ENCODE results near the gene SHPK. TPM values are rescaled to one million over a fixed set of nuclear protein-coding genes. Genes with fewer than 3 reads are reported as not detected.
A peak's percentile ranks its signal among the peaks of the same experiment; 100 is the strongest.

The SHPK gene
- total and polyA plus RNA-seq, 9 of the 15 experiments (the other 6 are each of a cell fraction or from before 2014, with no cell fraction given), result 2.5 to 16.3 (median 11.8) TPM

DNA sequence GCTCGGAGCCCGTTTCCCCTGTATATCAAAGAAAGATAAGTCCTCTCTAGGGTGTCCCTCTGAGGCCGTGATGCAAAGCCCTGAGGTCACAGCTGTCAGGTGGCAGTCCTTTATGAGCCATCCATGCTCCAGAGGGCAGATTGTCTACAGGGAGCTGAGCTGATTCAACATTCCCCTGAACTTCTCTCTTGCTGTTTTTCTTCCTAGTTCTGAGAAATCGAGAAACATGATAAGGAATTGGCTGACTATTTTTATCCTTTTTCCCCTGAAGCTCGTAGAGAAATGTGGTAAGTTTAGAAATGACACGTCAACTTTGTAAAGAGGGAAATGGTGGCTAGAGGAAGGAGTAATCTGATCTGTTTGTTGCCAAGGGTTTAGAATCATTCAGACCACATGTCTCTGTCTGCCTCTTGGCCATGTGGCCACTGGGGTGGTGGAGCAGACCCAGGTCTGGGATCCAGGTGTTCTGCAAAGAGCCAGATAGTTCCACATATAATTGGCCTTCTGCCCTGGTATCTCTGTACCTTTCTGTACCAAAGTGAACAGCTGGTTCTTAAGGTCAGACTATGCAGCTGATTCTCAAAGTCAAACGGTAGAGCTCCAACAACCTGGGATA is 4.0 kb upstream of the SHPK start (continued):
- TF ChIP-seq, protein P1, sequence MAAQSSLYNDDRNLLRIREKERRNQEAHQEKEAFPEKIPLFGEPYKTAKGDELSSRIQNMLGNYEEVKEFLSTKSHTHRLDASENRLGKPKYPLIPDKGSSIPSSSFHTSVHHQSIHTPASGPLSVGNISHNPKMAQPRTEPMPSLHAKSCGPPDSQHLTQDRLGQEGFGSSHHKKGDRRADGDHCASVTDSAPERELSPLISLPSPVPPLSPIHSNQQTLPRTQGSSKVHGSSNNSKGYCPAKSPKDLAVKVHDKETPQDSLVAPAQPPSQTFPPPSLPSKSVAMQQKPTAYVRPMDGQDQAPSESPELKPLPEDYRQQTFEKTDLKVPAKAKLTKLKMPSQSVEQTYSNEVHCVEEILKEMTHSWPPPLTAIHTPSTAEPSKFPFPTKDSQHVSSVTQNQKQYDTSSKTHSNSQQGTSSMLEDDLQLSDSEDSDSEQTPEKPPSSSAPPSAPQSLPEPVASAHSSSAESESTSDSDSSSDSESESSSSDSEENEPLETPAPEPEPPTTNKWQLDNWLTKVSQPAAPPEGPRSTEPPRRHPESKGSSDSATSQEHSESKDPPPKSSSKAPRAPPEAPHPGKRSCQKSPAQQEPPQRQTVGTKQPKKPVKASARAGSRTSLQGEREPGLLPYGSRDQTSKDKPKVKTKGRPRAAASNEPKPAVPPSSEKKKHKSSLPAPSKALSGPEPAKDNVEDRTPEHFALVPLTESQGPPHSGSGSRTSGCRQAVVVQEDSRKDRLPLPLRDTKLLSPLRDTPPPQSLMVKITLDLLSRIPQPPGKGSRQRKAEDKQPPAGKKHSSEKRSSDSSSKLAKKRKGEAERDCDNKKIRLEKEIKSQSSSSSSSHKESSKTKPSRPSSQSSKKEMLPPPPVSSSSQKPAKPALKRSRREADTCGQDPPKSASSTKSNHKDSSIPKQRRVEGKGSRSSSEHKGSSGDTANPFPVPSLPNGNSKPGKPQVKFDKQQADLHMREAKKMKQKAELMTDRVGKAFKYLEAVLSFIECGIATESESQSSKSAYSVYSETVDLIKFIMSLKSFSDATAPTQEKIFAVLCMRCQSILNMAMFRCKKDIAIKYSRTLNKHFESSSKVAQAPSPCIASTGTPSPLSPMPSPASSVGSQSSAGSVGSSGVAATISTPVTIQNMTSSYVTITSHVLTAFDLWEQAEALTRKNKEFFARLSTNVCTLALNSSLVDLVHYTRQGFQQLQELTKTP (IDR thresholded peaks at IDR 0.05; ENCODE audit: low read depth in 1 of 2, partially characterized antibody in 2 of 2), result peak in 1 of 2 experiments; percentile 58
- TF ChIP-seq DMBX1 (CRISPR knock-in tag; IDR thresholded peaks at IDR 0.05; ENCODE audit: borderline replicate concordance) (peak; percentile 31; the same call in 1 of the 2 replicates), HNRNPH1 (optimal IDR thresholded peaks at IDR 0.05; ENCODE audit: low read depth, low read length) (no peak)
- TF ChIP-seq, protein P2, sequence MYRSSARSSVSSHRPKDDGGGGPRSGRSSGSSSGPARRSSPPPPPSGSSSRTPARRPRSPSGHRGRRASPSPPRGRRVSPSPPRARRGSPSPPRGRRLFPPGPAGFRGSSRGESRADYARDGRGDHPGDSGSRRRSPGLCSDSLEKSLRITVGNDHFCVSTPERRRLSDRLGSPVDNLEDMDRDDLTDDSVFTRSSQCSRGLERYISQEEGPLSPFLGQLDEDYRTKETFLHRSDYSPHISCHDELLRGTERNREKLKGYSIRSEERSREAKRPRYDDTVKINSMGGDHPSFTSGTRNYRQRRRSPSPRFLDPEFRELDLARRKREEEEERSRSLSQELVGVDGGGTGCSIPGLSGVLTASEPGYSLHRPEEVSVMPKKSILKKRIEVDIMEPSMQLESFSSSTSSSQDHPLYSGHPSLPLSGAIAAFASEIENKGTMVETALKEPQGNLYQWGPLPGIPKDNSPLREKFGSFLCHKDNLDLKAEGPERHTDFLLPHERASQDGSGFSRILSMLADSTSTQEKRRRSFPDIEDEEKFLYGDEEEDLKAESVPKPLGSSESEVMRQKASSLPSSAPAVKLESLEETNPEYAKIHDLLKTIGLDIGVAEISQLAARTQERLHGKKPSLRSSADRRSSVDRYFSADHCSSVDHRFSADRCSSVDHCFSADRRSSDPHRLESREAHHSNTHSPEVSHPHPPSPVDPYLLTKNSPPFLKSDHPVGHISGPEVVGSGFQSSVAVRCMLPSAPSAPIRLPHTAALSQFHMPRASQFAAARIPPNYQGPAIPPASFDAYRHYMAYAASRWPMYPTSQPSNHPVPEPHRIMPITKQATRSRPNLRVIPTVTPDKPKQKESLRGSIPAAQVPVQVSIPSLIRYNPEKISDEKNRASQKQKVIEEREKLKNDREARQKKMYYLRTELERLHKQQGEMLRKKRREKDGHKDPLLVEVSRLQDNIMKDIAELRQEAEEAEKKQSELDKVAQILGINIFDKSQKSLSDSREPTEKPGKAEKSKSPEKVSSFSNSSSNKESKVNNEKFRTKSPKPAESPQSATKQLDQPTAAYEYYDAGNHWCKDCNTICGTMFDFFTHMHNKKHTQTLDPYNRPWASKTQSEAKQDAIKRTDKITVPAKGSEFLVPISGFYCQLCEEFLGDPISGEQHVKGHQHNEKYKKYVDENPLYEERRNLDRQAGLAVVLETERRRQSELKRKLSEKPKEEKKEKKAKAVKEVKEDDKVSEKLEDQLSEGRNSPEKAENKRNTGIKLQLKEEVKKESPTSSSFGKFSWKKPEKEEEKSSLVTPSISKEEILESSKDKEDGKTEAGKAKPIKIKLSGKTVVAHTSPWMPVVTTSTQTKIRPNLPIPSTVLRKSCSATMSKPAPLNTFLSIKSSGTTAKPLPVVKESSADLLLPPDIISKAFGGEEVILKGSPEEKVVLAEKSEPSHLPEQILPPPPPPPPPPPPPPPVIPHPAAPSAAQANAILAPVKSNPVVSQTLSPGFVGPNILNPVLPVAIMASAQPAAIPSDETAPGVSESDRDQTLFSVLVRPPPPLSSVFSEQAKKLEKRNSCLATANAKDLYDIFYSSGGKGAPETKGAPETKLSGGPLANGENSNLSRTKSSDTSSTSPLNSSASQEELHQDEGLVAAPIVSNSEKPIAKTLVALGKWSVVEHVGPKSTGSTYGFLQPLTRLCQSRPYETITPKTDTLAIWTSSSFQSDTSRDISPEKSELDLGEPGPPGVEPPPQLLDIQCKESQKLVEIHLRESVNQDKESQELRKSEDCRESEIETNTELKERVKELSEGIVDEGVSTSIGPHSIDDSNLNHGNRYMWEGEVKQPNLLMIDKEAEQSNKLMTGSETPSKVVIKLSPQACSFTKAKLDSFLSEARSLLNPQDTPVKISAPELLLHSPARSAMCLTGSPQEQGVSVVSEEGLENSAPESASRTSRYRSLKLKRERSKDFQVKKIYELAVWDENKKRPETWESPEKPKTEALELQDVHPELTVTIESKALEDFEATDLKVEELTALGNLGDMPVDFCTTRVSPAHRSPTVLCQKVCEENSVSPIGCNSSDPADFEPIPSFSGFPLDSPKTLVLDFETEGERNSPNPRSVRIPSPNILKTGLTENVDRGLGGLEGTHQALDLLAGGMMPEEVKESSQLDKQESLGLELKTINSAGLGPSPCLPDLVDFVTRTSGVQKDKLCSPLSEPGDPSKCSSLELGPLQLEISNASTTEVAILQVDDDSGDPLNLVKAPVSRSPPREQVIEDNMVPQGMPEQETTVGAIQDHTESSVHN (IDR thresholded peaks at IDR 0.05; ENCODE audit: borderline replicate concordance in 1 of 2, low read depth in 1 of 2), result peak in 1 of 2 experiments; percentile 57; a peak in 2 of 4 replicates

All from K562 (cell line).